Osteocyte (in vitro differentiated cells): ENCODE data around the gene TM9SF4. TPM values are rescaled to one million over a fixed set of nuclear protein-coding genes. Genes with fewer than 3 reads are reported as not detected.

Experiments used
- DNase-seq: peaks from one replicate; pipeline ENCODE4 v3.0.0; 2021; ENCODE audit warnings: mixed read lengths; ENCODE audit not compliant: unreplicated experiment; ENCODE audit errors: extremely low spot score
- H3K27ac Mint-ChIP-seq: one replicate; pipeline ENCODE4 v1.8.0; 2021; ENCODE audit warnings: mild to moderate bottlenecking, mixed read lengths; ENCODE audit not compliant: unreplicated experiment
- H3K27me3 Mint-ChIP-seq: one replicate; pipeline ENCODE4 v1.8.0; 2021; ENCODE audit warnings: mixed read lengths; ENCODE audit not compliant: unreplicated experiment
- H3K36me3 Mint-ChIP-seq: one replicate; pipeline ENCODE4 v1.8.0; 2021; ENCODE audit warnings: mixed read lengths; ENCODE audit not compliant: unreplicated experiment
- H3K4me1 Mint-ChIP-seq: one replicate; pipeline ENCODE4 v1.8.0; 2021; ENCODE audit warnings: mixed read lengths; ENCODE audit not compliant: unreplicated experiment
- H3K4me3 Mint-ChIP-seq: one replicate; pipeline ENCODE4 v1.8.0; 2021; ENCODE audit warnings: mild to moderate bottlenecking, moderate library complexity, mixed read lengths; ENCODE audit not compliant: unreplicated experiment
- H3K9me3 Mint-ChIP-seq: one replicate; pipeline ENCODE4 v1.8.0; 2021; ENCODE audit warnings: mixed read lengths; ENCODE audit not compliant: unreplicated experiment
- CTCF ChIP-seq: fragments of 200-600 bp; sonication (generic); IDR thresholded peaks from 2 replicates; pipeline ENCODE4 v1.5.0; 2021; ENCODE audit warnings: antibody characterized with exemption, mild to moderate bottlenecking, moderate library complexity
- total RNA-seq: library from RNA; stranded (reverse); gene quantifications from 2 replicates; pipeline ENCODE4 v1.2.1, GENCODE V29; 2021

Gene TM9SF4
- total RNA-seq, 1 donor from 2014 or later, result 64.4 TPM

GRCh38 chr20:32067234-32067821 is 42.2 kb upstream of the TM9SF4 start:
- H3K27me3 Mint-ChIP-seq, result peaks cover 13% of the 10 kb centered on the region
- H3K27ac Mint-ChIP-seq, result no peak overlapping the region
- peaks cover 7% of the 10 kb centered on the region for H3K4me1 Mint-ChIP-seq
- no peak for TF ChIP-seq CTCF
- DNase-seq, result no peak
- H3K9me3 Mint-ChIP-seq, result no peaks in the 10 kb centered on the region
- H3K4me3 Mint-ChIP-seq, result no peak overlapping the region
- no peaks in the 10 kb centered on the region for H3K36me3 Mint-ChIP-seq

- Mint-ChIP-seq H3K36me3 (no peaks in the 10 kb centered on the region), H3K4me1 (peaks cover 7% of the 10 kb centered on the region), H3K4me3 (no peak overlapping the region), H3K9me3 (no peaks in the 10 kb centered on the region), H3K27ac (no peak overlapping the region), H3K27me3 (peaks cover 6% of the 10 kb centered on the region)
- no peak for DNase-seq
- no peak for TF ChIP-seq CTCF
Measured at GRCh38 chr20:32068174-32068573, 41.3 kb upstream of the TM9SF4 start.

GRCh38 chr20:32069711-32070110 is 39.8 kb upstream of the TM9SF4 start:
- Mint-ChIP-seq H3K36me3 (no peaks in the 10 kb centered on the region), H3K4me3 (no peak overlapping the region), H3K27ac (no peak overlapping the region), H3K4me1 (peaks cover 7% of the 10 kb centered on the region), H3K9me3 (no peaks in the 10 kb centered on the region), H3K27me3 (peaks cover 6% of the 10 kb centered on the region)
- no peak for TF ChIP-seq CTCF
- no peak for DNase-seq

GRCh38 chr20:32070282-32070681 is 39.2 kb upstream of the TM9SF4 start:
- H3K27me3 Mint-ChIP-seq, result peaks cover 9% of the 10 kb centered on the region
- no peak for TF ChIP-seq CTCF
- H3K27ac Mint-ChIP-seq, result no peak overlapping the region
- H3K9me3 Mint-ChIP-seq, result no peaks in the 10 kb centered on the region
- peaks cover 7% of the 10 kb centered on the region for H3K4me1 Mint-ChIP-seq
- no peak overlapping the region for H3K4me3 Mint-ChIP-seq
- no peak for DNase-seq
- no peaks in the 10 kb centered on the region for H3K36me3 Mint-ChIP-seq

GRCh38 chr20:32070690-32071213 is 38.8 kb upstream of the TM9SF4 start:
- no peak for DNase-seq
- Mint-ChIP-seq H3K27ac (no peak overlapping the region), H3K36me3 (no peaks in the 10 kb centered on the region), H3K4me1 (peaks cover 7% of the 10 kb centered on the region), H3K27me3 (peaks cover 14% of the 10 kb centered on the region), H3K4me3 (no peak overlapping the region), H3K9me3 (no peaks in the 10 kb centered on the region)
- TF ChIP-seq CTCF, result no peak
